Muscle of leg (tissue), 11 donors: ENCODE data around the gene BCL6B. TPM values are rescaled to one million over a fixed set of nuclear protein-coding genes. Genes with fewer than 3 reads are reported as not detected.

Source experiments
- DNase-seq: peaks from one replicate; pipeline ENCODE4 v3.0.0; 2013
- H3K27ac ChIP-seq: one replicate; pipeline ENCODE4 v1.5.1; 2013; ENCODE audit warnings: mild to moderate bottlenecking, low read length, control low read depth
- H3K27me3 ChIP-seq: one replicate; pipeline ENCODE4 v1.6.1; 2013; ENCODE audit warnings: low read length; ENCODE audit not compliant: control insufficient read depth, insufficient read depth
- H3K36me3 ChIP-seq: one replicate; pipeline ENCODE4 v1.6.1; 2013; ENCODE audit warnings: low read length; ENCODE audit not compliant: control insufficient read depth, insufficient read depth
- H3K4me1 ChIP-seq: one replicate; pipeline ENCODE4 v1.6.1; 2013; ENCODE audit warnings: low read length; ENCODE audit not compliant: control insufficient read depth, insufficient read depth
- H3K4me3 ChIP-seq: one replicate; pipeline ENCODE4 v1.5.1; 2013; ENCODE audit warnings: low read length, control low read depth
- H3K9me3 ChIP-seq: replicated peaks from 2 replicates; pipeline ENCODE4 v1.6.1; 2013; ENCODE audit warnings: low read depth, low read length; ENCODE audit not compliant: control insufficient read depth
- WGBS: methylation state at CpG from one replicate; pipeline ENCODE4 v1.1.5; 2013; ENCODE audit warnings: missing lambda C conversion rate; ENCODE audit not compliant: insufficient coverage; 5-methylcytosine and 5-hydroxymethylcytosine counted together
- polyA plus RNA-seq, 8 donors: library from polyadenylated mRNA; unstranded; fragments of 120-200 nt; gene quantifications; one replicate each; pipeline versions ENCODE4 v1.2.1 to v1.2.3, GENCODE V29; 2013; ENCODE audit warnings: inconsistent platforms in 1 of 8, low replicate concordance in 1 of 8; ENCODE audit not compliant: insufficient read length in 8 of 8, insufficient read depth in 1 of 8
- total RNA-seq: library from RNA; stranded (reverse); fragments of 120-200 nt; gene quantifications from one replicate; pipeline ENCODE4 v1.2.4, GENCODE V29; 2013

Gene BCL6B
- total and polyA plus RNA-seq, 9 donors = 14.8 to 22.8 (median 18.2) TPM

- 83% methylated on average over 8 of the region's 10 CpGs for WGBS
- DNase-seq = no peak
- Histone ChIP-seq H3K4me3 (peak overlapping the region; percentile 65), H3K27me3 (peaks cover 25% of the 10 kb centered on the region), H3K36me3 (peaks cover 12% of the 10 kb centered on the region), H3K9me3 (no peaks in the 10 kb centered on the region), H3K27ac (no peak overlapping the region), H3K4me1 (peaks cover 57% of the 10 kb centered on the region)
These were observed 4.4 kb upstream of the BCL6B start for GRCh38 chr17:7018331-7018964.

- Histone ChIP-seq H3K4me1 (peaks cover 50% of the 10 kb centered on the region), H3K4me3 (peak overlapping the region; percentile 65), H3K27ac (no peak overlapping the region), H3K27me3 (peaks cover 34% of the 10 kb centered on the region), H3K9me3 (no peaks in the 10 kb centered on the region), H3K36me3 (peaks cover 12% of the 10 kb centered on the region)
- no peak for DNase-seq
- WGBS = 14% methylated on average over 2 of the region's 10 CpGs
These were observed 3.5 kb upstream of the BCL6B start for GRCh38 chr17:7019367-7019766.

- Histone ChIP-seq H3K9me3 (no peaks in the 10 kb centered on the region), H3K4me1 (peaks cover 50% of the 10 kb centered on the region)
- 2% methylated on average over 7 of the region's 16 CpGs for WGBS
These were observed 2.9 kb upstream of the BCL6B start for GRCh38 chr17:7019839-7020519.

GRCh38 chr17:7020894-7021664 lies 1.8 kb upstream of the BCL6B start:
- WGBS = 55% methylated on average over 11 of the region's 11 CpGs
- peaks cover 12% of the 10 kb centered on the region for H3K36me3 ChIP-seq
- H3K27ac ChIP-seq = peak overlapping the region; percentile 86
- H3K4me3 ChIP-seq = no peak overlapping the region
- H3K9me3 ChIP-seq = no peaks in the 10 kb centered on the region
- H3K4me1 ChIP-seq = peaks cover 42% of the 10 kb centered on the region
- H3K27me3 ChIP-seq = peaks cover 39% of the 10 kb centered on the region
- no peak for DNase-seq

More at GRCh38 chr17:7019839-7020519, 2.9 kb upstream of the BCL6B start:
- DNase-seq = peak; percentile 85
- peaks cover 12% of the 10 kb centered on the region for H3K36me3 ChIP-seq
- H3K27ac ChIP-seq = peak overlapping the region; percentile 44
- peaks cover 39% of the 10 kb centered on the region for H3K27me3 ChIP-seq
- peak overlapping the region; percentile 65 for H3K4me3 ChIP-seq

- Histone ChIP-seq H3K4me1 (peaks cover 42% of the 10 kb centered on the region), H3K36me3 (peaks cover 4% of the 10 kb centered on the region), H3K4me3 (peak overlapping the region; percentile 39), H3K27ac (peak overlapping the region; percentile 93), H3K27me3 (peaks cover 39% of the 10 kb centered on the region), H3K9me3 (no peaks in the 10 kb centered on the region)
- DNase-seq = peak; percentile 83
- WGBS = 2% methylated on average over 42 of the region's 53 CpGs
These were observed 664 bp upstream of the BCL6B start for GRCh38 chr17:7021993-7022778.

- Histone ChIP-seq H3K9me3 (no peaks in the 10 kb centered on the region), H3K4me1 (peaks cover 35% of the 10 kb centered on the region), H3K27me3 (peaks cover 39% of the 10 kb centered on the region), H3K36me3 (no peaks in the 10 kb centered on the region), H3K4me3 (peak overlapping the region; percentile 39), H3K27ac (peak overlapping the region; percentile 93)
- WGBS = 18% methylated on average over 32 of the region's 51 CpGs
- peak; percentile 84 for DNase-seq
These were observed 939 bp downstream of the BCL6B start for GRCh38 chr17:7023576-7024401.

GRCh38 chr17:7024402-7024785 lies 1.5 kb downstream of the BCL6B start:
- H3K4me3 ChIP-seq = peak overlapping the region; percentile 35
- DNase-seq = no peak
- H3K27ac ChIP-seq = peak overlapping the region; percentile 35
- peaks cover 39% of the 10 kb centered on the region for H3K27me3 ChIP-seq
- H3K9me3 ChIP-seq = no peaks in the 10 kb centered on the region
- H3K4me1 ChIP-seq = peaks cover 29% of the 10 kb centered on the region
- 70% methylated on average over 6 of the region's 8 CpGs for WGBS
- no peaks in the 10 kb centered on the region for H3K36me3 ChIP-seq

GRCh38 chr17:7025245-7025644 lies 2.4 kb downstream of the BCL6B start:
- Histone ChIP-seq H3K4me3 (no peak overlapping the region), H3K4me1 (peaks cover 25% of the 10 kb centered on the region)

GRCh38 chr17:7026471-7027115 lies 3.7 kb downstream of the BCL6B start:
- Histone ChIP-seq H3K9me3 (no peaks in the 10 kb centered on the region), H3K4me1 (peaks cover 13% of the 10 kb centered on the region), H3K36me3 (no peaks in the 10 kb centered on the region), H3K27ac (peak overlapping the region; percentile 31), H3K27me3 (peaks cover 33% of the 10 kb centered on the region), H3K4me3 (no peak overlapping the region)
- WGBS = 90% methylated on average over 23 of the region's 29 CpGs
- no peak for DNase-seq

More at GRCh38 chr17:7025245-7025644, 2.4 kb downstream of the BCL6B start:
- Histone ChIP-seq H3K9me3 (no peaks in the 10 kb centered on the region), H3K27me3 (peaks cover 39% of the 10 kb centered on the region), H3K27ac (no peak overlapping the region), H3K36me3 (no peaks in the 10 kb centered on the region)
- 83% methylated on average over 1 of the region's 1 CpG for WGBS
- DNase-seq = no peak
